HG02571 (cell line): ENCODE results near the gene MRPS18C.
"Not testable (repeated sequence)": the region's sequence is repeated elsewhere in the genome, so short reads cannot be mapped to it uniquely, and the experiment has no call there.

Experiments
- ATAC-seq: cut with Tn5 transposase; IDR thresholded peaks from one replicate; pipeline ENCODE4 v1.9.1; 2021; ENCODE audit warnings: mild to moderate bottlenecking, moderate library complexity; ENCODE audit not compliant: unreplicated experiment

MRPS18C gene

DNA sequence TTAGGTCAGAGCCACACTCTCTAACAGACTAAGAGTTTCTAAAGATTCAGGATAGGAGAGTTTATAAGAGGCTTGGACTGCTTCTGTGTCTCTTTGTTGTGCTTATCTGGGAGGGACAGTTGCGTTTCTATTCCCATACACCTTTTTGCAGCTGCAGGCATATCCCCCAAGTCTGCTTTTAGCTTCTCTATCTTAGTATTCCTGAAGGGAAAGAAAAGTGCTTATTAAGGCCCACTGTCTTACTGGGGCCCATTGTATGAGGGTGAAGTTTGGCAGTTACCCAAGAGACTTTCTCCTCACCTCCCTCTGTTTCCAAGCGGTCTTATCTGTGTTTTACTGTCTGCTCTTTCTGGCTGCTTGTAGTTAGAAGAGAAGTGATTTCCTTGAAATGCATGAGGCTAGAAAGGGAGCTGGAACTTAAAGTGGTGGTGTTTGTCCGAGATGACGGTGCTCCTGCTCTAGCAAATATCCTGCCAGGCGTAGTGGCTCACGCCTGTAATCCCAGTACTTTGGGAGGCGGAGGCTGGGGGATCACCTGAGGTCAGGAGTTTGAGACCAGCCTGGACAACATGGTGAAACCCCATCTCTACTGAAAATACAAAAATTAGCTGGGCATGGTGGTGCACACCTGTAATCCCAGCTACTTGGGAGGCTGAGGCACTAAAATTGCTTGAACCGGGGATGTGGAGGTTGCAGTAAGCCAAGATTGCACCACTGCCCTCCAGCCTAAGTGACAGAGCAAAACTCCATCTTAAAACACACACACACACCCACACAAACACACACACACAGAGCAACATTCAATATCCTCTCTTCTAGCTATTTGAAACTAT is 40.4 kb downstream of the MRPS18C start:
- ATAC-seq, result not testable (repeated sequence)

DNA sequence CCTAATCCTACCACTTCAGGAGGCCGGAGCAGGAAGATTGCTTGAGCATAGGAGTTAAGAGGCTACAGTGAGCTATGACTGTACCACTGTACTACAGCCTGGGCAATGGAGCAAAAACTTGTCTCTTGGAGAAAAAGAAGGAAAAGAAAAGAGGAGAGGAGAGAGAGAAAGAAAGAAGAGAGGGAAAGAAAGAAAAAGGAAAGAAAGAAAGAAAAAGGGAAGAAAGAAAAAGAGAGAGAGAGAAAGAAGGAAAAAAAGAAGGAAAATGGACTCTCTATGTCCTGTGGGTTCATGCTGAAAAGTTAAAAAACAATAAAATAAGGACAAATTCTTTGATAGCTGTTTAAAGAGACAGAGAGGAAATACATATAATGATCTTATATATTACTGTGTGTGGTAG is 42.3 kb downstream of the MRPS18C start:
- no peak for ATAC-seq

DNA sequence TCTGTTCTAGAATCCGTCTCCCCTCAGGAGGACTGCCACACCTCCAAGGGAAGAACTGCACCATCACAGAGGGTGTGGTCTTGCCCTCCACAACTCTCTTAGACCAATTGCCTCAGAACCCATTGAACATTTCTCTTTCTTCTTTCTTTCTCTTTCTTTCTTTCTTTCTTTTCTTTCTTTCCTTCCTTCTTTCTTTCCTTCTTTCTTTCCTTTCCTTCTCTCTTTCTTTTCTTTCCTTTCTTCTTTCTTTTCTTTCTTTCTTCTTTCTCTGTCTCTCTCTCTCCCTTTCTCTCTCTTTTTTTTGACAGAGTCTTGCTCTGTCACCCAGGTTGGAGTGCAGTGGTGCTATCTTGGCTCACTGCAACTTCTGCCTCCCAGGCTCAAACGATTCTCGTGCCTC is 45.8 kb downstream of the MRPS18C start:
- ATAC-seq, result not testable (repeated sequence)

DNA sequence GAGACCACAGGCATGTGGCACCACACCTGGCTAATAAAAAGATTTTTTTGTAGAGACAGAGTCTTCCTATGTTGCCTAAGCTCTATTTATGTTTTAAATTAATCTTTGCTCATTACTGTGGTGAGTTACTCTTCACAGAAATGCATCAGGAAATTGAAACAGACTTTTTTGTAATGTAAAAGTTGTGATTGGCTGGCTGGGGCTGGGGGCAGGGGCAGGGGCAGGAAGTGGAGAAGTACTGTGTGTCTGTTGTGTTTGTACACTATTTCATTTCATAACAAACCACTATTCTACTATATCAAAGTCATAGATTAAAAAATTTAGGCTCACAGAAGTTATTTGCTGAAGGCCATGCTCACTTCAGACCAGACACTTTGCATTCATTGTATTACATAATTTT is 48.1 kb downstream of the MRPS18C start:
- no peak for ATAC-seq

DNA sequence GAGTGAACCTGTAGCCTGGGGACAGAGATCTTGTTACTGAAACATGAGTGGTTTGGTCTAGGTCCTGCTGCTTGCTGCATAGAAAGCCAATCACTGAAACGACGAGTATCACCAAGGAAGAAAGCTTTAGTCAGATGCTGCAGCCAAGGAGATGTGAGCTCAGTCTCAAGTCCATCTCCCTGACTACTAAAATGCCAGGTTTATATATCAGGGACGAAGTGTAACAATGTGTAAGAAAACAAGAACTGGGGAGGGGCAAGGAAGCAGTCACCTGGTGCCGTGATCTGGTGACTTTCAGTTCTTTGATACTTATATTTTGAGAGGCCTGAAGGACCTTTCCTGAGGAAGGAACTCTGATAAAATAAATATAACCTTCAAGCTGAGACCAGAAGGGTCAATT is 48.6 kb downstream of the MRPS18C start:
- ATAC-seq, result no peak

DNA sequence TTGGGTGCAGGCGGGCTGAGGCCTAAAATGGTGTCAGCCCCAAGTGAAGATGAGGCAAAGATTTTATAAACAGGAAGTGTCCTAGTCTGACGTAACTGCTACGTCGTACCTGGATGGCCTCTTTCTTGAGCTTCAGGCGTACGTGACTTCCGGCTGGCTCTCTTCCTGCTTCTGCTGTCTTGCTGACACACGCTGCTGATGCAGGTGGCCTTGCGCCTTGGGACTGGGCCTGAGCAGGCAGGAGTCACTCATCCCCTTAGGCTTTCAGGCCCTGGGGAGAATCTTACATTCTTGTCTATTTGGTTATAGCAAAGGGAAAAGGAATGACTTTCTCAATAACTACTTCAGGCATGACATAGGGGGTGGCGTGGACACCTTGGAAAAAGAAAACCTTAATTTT is 49.1 kb downstream of the MRPS18C start:
- no peak for ATAC-seq

DNA sequence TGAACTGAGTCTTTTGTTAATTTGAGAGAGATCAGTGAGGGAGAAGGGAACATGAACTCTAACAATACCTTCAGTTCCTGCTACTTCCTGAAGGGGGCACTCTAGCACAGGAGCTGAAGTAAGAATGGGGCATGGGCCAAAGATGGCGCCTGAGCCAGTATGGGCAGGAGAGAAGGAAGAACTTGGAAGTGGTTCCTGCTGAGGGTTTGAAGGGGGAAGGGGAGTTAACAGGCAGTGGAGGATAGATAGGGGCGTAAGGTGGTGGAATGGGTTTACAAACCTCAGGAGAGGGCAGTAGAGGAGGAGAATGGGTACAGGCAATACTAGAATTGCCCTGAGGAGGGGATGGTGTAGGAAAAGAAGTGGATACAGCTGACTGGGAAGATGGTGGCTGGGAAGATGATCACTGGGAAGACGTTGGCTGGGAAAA is 53.3 kb downstream of the MRPS18C start:
- not testable (repeated sequence) for ATAC-seq

DNA sequence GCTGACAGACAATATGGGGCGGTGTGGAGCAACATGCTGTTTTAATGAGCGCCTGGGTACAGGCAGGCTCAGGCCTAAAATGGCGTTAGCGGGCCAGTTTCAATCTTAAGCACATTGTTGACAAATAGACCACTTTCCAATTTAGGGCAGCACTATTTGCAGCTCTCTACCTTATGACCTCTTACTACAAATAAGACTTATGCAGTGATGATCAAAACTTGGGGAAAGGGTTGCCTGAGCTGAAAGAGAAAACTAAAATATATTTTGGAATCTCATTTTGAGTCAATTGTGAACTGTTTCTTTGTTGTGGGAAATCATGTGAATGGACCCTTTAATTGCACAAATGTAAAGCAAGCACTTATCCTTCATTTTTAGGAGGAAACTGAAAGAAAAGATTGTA is 54.6 kb downstream of the MRPS18C start:
- ATAC-seq, result no peak
